Putamen (tissue), 1 donor: ENCODE results near the gene PCGF1.
"Not testable (repeated sequence)": the region's sequence is repeated elsewhere in the genome, so short reads cannot be mapped to it uniquely, and the experiment has no call there.

ENCODE experiments used
- DNase-seq: peaks from one replicate; pipeline ENCODE4 v3.0.0-alpha.2; 2016; ENCODE audit warnings: low spot score

The PCGF1 gene

DNA sequence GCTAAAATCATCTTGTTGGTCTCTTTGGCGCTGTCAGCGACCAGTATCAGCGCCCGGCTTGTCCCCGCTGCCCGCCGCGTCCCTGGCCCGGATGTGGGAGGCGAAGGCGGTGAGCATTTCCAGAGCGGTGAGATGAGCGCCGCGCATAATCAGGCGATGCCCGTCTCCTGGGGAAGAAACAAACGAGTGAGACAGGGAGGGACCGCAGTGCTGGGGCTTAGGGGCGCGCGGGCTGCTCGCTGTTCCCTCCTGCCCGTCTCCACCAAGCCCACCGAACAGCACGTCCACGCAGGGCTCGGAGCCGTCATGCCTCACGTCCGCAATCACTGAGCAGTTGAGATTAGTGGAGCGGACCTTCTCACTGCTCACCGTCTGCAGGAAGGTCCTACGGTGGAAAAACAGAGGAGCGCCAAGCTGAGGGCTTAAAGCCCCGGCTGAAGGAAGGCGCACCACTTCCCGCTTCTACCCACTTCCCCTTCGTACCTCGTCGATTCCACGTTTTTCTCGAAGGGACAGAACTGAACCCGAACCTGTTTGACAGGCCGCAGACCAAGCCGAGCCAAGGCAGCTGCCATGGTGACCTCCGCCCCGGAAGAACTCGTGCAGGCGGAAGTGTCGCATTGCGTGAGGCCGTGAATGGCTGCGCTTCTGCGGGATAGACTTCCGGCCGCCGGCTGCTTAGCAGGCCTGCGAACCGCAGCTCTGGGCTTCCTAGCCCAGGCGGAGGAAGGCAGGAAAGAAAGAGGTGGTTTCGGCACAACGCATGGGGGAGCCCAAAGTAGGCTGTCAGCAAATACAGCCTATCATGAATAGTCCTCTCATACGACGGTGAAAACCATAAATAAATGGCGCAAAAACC lies 35.2 kb downstream of the PCGF1 start, which contains the start of gene MRPL53:
Gene MRPL53, minus strand, starts transcription at position 595 of the 859 bp plus-strand sequence. Its CDS starts 20 bp downstream, at position 575.
- DNase-seq: peak; percentile 95

DNA sequence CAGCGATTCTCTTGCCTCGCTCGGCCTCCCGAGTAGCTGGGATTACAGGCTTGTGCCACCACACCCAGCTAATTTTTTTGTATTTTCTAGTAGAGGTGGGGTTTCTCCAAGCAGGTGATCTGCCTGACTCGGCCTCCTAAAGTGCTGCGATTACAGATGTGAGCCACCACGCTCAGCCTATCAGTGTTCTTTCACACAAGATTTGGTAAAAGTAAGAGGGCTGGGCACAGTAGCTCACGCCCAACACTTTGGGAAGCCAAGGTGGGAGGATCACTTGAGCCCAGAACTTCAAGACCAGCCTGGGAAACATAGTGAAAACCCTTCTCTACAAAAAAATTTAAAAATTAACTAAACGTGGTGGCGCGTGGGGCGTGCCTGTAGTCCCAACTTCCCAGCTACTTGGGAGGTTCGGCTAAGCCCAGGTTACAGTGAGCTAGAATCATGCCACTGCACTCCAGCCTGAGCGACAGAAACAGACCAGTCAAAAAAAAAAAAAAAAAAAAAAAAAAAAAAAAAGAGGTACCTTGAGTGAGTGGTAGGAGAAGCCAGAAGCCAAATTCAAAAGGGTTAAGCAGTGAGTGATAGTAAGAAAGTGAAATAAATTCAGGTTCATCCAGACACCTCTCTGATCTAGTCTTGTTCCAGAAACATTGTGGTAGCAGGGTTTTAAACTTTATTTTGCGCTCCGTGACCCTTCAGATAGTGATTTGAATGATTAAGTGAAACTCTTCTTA lies 36.0 kb downstream of the PCGF1 start:
- no peak for DNase-seq

DNA sequence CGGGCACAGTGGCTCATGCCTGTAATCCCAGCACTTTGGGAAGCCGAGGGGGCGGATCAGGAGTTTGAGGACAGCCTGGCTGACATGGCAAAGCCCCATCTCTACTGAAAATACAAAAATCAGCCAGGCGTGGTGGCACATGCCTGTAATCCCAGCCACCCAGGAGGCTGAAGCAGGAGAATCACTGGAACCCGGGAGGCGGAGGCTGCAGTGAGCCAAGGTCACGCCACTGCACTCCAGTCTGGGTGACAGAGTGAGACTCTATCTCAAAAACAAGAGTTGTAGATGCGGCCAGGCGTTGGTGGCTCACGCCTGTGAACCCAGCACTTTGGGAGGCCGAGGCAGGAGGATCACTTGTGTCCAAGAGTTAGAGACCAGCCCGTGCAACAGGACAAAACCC lies 36.8 kb downstream of the PCGF1 start:
- DNase-seq: not testable (repeated sequence)

DNA sequence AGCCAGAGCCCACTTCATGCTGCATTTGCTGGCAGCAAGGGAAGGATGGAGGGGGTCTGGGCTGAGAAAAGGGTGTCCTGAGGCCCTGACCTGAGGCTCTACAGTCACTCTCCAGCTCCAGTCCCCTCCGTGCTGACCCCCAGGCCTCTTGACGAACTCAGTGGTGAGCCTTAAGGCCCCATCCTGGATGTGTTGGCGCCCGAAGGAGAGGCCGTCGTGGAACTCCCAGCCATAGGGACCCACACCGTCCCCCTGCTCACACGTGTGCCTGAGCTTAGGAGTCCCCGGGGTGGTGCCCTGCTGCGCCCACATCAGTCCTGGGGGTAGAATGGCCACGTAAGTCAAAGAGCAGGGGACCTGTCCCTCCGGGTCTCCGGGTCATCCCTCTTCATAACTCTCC lies 43.1 kb downstream of the PCGF1 start:
- DNase-seq: no peak

DNA sequence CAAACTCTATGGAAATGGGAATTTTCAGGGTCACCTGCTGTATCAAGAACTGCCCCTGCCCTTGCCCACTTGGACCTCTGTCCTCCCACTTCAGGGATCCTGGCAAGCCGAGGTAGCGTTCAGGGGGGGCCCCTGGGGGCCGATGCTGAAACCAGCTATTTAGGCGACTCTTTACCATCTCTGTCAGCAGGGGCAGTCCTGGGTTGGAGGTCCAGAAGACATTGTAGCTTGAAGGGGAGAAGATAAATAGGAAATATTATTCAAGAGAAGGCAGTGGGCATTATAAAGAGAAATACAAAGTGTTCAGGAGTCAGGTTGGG lies 44.7 kb downstream of the PCGF1 start:
- no peak for DNase-seq

DNA sequence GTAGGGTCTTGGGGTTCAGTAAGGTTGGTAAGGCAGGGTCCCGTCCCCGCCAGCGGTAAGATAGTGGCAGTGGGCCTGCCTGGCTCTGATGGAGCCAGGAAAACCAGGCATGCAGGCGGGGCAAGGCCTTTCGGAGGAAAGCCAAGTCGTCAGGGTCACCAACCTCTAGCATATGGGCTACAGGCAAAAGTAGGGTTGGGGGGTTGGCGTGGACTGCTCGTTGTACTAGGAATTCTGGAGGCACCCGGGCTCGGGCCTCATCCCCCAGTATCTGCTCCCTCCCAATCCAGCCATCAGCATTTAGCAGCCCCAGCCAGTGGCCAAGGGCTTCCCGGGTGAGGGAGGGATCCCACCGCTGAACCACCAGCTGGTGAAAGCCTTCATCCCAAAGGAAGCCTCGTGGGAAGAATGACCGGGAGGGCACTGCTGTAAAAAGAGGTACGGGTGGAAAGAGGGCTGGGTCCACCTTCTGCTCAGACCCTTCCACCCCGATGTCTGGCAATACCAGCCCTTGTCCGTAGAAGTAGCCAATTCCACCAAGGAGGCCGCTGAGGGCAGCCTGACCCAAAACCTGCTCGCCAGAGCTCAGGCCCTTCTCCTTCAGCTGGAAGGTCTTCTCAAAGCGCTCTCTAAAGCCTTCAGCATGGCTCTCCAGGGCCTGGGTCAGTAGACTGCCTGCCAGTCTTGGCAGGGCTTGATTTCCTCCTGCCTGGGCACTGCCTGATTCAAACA lies 45.3 kb downstream of the PCGF1 start:
- DNase-seq: no peak

DNA sequence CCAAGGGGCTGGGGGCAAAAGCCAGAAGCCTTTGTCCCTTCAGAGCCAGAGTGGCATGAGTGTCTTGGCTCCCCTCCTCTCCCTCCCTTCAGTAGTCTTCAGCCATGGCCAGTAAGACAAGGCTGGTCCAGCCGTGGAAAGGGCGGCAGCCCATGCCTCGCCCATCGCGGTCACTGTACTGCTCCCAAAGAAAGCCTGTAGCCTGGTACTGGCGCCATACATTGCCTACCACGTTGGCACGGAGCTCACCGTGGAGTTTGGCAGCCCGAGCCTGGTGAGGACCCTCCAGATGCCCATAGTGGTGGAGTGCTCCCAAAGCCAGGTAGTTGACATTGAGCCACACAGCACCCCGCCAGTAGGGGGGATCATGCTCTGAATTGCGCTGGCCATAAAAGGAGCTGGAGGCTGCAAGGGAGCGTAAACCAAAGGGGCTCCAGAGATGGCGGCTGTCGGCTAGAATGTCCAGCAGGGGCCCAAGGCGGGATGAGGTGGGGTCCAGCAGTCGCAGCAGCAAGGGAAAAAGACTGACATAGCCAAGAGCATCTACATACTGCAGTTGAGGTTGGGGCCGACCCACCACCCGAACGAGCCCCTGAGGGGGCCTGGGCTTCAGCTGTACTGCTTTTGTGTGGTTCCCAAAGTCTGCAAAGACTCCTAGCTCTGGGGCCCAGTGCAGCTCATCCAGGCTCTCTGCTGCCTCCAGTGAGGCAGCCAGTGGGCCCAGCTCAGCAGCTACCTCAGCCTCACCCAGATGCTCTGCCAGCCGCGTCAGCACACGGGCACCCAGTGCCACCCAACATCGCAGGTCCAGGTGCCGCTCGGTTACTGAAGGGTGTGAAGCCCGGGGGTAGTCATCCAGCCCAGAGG lies 46.1 kb downstream of the PCGF1 start:
- DNase-seq: no peak

DNA sequence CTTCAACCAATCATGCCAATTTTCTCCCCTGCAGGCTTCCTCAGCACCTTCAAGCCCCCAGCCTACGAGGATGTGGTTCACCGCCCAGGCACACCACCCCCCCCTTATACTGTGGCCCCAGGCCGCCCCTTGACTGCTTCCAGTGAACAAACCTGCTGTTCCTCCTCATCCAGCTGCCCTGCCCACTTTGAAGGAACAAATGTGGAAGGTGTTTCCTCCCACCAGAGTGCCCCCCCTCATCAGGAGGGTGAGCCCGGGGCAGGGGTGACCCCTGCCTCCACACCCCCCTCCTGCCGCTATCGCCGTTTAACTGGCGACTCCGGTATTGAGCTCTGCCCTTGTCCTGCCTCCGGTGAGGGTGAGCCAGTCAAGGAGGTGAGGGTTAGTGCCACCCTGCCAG lies 47.3 kb downstream of the PCGF1 start:
- not testable (repeated sequence) for DNase-seq

DNA sequence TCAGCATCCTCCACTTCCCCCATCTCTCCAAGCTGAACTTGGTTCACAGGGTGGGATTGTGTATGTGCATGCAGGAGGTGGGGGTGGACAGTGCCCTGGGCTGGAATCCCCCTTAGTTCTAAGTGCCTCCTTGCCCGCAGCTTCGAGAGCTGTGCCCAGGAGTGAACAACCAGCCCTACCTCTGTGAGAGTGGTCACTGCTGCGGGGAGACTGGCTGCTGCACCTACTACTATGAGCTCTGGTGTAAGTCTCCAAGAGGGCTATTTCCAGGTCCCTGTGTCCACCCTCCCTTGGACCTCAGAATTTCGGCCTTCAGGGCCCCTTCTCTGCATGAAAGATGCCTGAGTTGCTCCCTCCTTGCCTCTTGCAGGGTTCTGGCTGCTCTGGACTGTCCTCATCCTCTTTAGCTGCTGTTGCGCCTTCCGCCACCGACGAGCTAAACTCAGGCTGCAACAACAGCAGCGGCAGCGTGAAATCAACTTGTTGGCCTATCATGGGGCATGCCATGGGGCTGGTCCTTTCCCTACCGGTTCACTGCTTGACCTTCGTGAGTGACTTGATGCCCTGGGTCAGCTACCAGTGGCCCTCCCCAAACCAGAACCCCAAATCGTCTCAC lies 47.9 kb downstream of the PCGF1 start:
- not testable (repeated sequence) for DNase-seq

DNA sequence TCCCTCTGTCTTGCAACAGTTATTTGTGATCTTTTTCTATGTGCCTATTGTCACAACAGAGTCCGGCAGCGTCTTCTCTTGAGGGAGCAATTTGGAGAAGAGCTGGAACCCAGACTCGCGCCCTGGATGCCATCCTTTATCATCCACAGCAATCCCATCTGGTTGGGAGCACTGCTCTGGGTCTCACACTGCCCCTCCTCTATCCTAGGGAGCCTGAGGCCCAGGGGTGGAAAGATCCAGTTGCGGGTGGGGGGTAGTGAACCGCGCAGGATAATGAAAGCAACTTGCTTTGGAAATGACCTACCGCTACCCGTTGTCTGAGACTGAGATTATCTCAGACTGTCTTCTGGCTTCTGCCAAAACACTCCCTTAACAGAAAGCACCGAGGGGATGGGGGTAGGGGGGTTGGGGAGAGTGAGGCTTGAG lies 48.5 kb downstream of the PCGF1 start:
- DNase-seq: no peak

DNA sequence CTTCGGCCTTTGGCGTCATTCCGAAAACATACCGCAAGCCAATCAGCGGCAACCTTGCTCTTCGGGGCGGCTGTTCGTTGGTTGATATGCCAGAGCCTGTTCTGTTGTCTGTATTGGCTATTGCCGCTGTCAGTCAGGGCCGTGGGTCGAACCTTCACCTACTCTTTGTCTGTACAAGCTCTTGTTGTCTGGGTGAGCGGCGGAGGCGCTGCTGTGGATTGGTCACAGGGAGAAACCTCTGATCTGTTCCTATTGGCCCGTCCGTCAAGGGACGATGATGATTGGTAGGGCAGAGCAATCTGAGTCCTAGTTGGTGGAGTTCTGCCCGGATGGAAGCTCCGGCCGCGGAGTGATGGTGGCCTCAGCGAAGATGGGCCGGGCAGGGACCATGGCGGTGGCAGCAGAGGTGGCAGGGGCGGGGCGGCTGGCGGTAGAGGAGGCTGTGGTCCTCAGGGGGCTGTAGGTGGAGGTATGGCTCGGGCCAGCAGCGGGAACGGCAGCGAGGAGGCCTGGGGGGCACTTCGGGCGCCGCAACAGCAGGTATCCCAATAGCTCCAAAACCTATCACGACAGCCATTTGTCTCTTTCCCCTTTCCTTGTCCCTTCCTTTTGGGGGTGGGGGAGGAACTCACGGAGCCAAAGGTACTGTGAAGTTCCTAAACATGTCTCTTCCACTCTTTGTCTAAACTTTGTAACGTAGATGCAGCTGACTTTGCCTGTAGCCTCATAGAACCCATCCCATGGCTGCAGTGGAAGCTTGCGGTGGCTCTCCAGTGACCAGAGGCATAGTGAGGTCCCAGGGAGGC lies 49.2 kb downstream of the PCGF1 start, which contains the start of gene WBP1:
Gene WBP1, plus strand, starts transcription at position 307 of the 806 bp plus-strand sequence. Its CDS starts 165 bp downstream, at position 472.
- DNase-seq: peak; percentile 100

DNA sequence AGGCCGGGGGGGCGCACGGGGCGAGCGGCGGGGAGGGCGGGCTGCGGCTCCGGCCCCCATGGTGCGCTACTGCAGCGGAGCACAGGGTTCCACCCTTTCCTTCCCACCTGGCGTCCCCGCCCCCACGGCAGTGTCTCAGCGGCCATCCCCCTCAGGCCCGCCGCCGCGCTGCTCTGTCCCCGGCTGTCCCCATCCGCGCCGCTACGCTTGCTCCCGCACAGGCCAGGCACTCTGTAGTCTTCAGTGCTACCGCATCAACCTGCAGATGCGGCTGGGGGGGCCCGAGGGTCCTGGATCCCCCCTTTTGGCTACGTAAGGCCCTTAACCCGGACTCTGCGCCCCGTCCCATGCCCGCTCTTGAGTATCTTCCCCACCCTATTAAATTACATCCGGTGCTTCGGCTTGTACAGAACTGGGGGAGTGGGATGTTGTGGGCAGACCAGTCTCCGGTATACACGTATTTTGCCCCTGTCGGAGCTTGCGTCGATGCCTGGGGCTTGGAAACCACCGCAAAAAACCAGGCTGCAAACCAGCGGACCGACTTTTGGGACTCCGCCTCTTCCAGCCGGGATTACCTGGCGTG lies 49.9 kb downstream of the PCGF1 start:
- no peak for DNase-seq

DNA sequence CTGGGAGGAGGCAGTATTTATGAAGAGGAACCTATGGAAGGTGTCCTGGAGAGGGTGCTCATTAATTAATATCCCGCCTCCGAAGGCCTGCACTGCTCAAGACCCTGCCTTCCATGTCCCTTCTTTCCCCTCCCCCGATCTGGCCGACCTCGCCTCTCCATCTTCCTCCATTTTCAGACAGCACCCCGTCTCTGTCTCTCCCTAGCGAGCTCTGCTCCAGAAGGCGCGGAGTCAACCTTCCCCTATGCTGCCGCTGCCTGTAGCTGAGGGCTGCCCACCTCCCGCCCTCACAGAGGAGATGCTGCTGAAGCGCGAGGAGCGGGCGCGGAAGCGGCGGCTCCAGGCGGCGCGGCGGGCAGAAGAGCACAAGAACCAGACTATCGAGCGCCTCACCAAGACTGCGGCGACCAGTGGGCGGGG lies 50.4 kb downstream of the PCGF1 start:
- DNase-seq: peak; percentile 57
